Measurements from ENCODE around the gene IGSF22. TPM values are rescaled to one million over a fixed set of nuclear protein-coding genes. Genes with fewer than 3 reads are reported as not detected.

The IGSF22 gene
- total RNA-seq, 1 donor from 2014 or later, result 0.74 TPM

- no peak for DNase-seq (ENCODE audit: low spot score)
- H3K36me3 Mint-ChIP-seq (ENCODE audit: low read depth, unreplicated experiment), result no peaks in the 10 kb centered on the region
- H3K9me3 Mint-ChIP-seq (ENCODE audit: unreplicated experiment), result no peaks in the 10 kb centered on the region
- no peak overlapping the region for H3K4me3 Mint-ChIP-seq (ENCODE audit: unreplicated experiment)
- no peak overlapping the region for H3K27ac Mint-ChIP-seq (ENCODE audit: unreplicated experiment)
- TF ChIP-seq, protein P1, sequence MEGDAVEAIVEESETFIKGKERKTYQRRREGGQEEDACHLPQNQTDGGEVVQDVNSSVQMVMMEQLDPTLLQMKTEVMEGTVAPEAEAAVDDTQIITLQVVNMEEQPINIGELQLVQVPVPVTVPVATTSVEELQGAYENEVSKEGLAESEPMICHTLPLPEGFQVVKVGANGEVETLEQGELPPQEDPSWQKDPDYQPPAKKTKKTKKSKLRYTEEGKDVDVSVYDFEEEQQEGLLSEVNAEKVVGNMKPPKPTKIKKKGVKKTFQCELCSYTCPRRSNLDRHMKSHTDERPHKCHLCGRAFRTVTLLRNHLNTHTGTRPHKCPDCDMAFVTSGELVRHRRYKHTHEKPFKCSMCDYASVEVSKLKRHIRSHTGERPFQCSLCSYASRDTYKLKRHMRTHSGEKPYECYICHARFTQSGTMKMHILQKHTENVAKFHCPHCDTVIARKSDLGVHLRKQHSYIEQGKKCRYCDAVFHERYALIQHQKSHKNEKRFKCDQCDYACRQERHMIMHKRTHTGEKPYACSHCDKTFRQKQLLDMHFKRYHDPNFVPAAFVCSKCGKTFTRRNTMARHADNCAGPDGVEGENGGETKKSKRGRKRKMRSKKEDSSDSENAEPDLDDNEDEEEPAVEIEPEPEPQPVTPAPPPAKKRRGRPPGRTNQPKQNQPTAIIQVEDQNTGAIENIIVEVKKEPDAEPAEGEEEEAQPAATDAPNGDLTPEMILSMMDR (IDR thresholded peaks at IDR 0.05; ENCODE audit: unreplicated experiment), result no peak
- peaks cover 3% of the 10 kb centered on the region for H3K27me3 Mint-ChIP-seq (ENCODE audit: unreplicated experiment)
- no peaks in the 10 kb centered on the region for H3K4me1 Mint-ChIP-seq (ENCODE audit: unreplicated experiment)
Observed at GRCh38 chr11:18657673-18658072, 68.3 kb downstream of the IGSF22 start.

Other genes with a start within 250 kb of the IGSF22 start
- 47.4 TPM for gene TSG101, start 199.2 kb downstream of the IGSF22 start, total RNA-seq (ENCODE audit: unreplicated experiment)
- 13.2 TPM for gene UEVLD, start 137.5 kb downstream of the IGSF22 start, total RNA-seq (ENCODE audit: unreplicated experiment)
- gene MISFA, start 126.4 kb downstream of the IGSF22 start, total RNA-seq (ENCODE audit: unreplicated experiment), result 2.8 TPM
- gene SPTY2D1, start 91.8 kb downstream of the IGSF22 start, total RNA-seq (ENCODE audit: unreplicated experiment), result 19.9 TPM
- gene TMEM86A, start 27.4 kb downstream of the IGSF22 start, total RNA-seq (ENCODE audit: unreplicated experiment), result 3.9 TPM
- 16.4 TPM for gene PTPN5, start 65.6 kb upstream of the IGSF22 start, total RNA-seq (ENCODE audit: unreplicated experiment)
- not detected for gene MRGPRX1, start 213.2 kb upstream of the IGSF22 start, total RNA-seq (ENCODE audit: unreplicated experiment)